Transverse colon (tissue), 4 donors: ENCODE data around the gene RNF26. TPM values are rescaled to one million over a fixed set of nuclear protein-coding genes. Genes with fewer than 3 reads are reported as not detected.

Source experiments
- DNase-seq: peaks from one replicate; pipeline ENCODE4 v3.0.0-alpha.2; 2019
- H3K27ac ChIP-seq, 4 donors: fragments of 200-600 bp; sonication (generic); 2 replicates each; pipeline ENCODE4 v1.5.1; 2016 to 2018; ENCODE audit warnings: inconsistent platforms in 4 of 4
- H3K27me3 ChIP-seq: fragments of 200-600 bp; sonication (generic); 2 replicates; pipeline ENCODE4 v1.5.1; 2017; ENCODE audit warnings: inconsistent platforms
- H3K36me3 ChIP-seq, 4 donors: fragments of 200-600 bp; sonication (generic); 2 replicates each; pipeline ENCODE4 v1.5.1; 2017 to 2019; ENCODE audit warnings: inconsistent platforms in 4 of 4
- H3K4me1 ChIP-seq, 4 donors: fragments of 200-600 bp; sonication (generic); 2 replicates each; pipeline ENCODE4 v1.5.1; 2017 to 2020; ENCODE audit warnings: inconsistent platforms in 4 of 4
- H3K4me3 ChIP-seq, 4 donors: fragments of 200-600 bp; sonication (generic); 1 replicate in 1 of 4; 2 replicates in 3 of 4; pipeline versions ENCODE4 v1.5.1 to v1.6.1; 2017 to 2019; ENCODE audit warnings: inconsistent platforms in 4 of 4
- H3K9me3 ChIP-seq, 2 donors: fragments of 200-600 bp; sonication (generic); 2 replicates each; pipeline ENCODE4 v1.5.1; 2017 to 2019; ENCODE audit warnings: inconsistent platforms in 2 of 2
- CTCF ChIP-seq, 5 experiments: fragments of 200-600 bp in 3 of 5; fragments of 450-650 bp in 2 of 5; sonication (generic) in 3 of 5; IDR thresholded peaks; 1 replicate in 2 of 5; 2 replicates in 3 of 5; pipeline ENCODE4 v1.5.1; 2016 to 2017; ENCODE audit warnings: antibody characterized with exemption in 5 of 5, inconsistent platforms in 3 of 5, mild to moderate bottlenecking in 2 of 5, moderate library complexity in 1 of 5
- EP300 ChIP-seq: sonication (generic); formaldehyde crosslinking; IDR thresholded peaks from one replicate; pipeline ENCODE4 v1.6.1; 2017; ENCODE audit warnings: antibody characterized with exemption, low read depth
- POLR2A ChIP-seq: fragments of 450-650 bp; IDR thresholded peaks from one replicate; pipeline ENCODE4 v1.6.1; 2016; ENCODE audit warnings: antibody characterized with exemption, mild to moderate bottlenecking, moderate library complexity
- POLR2AphosphoS5 ChIP-seq, 3 donors: sonication (generic); formaldehyde crosslinking; IDR thresholded peaks; one replicate each; pipeline ENCODE4 v1.6.1; 2016; ENCODE audit warnings: antibody characterized with exemption in 3 of 3
- WGBS, 2 donors: methylation state at CpG; one replicate each; pipeline ENCODE4 v1.1.5; 2018; ENCODE audit warnings: low coverage in 1 of 2; 5-methylcytosine and 5-hydroxymethylcytosine counted together
- in situ Hi-C, 4 donors: fragments of 200-750 bp; cut with MboI; loops; one replicate each; pipeline versions ENCODE4 v1.15.0 to v1.15.1; 2017; ENCODE audit warnings: low sequenced_read_pairs in 3 of 4, low pct_ligation_motif_present in 1 of 4, low pct_unique_long_range_greater_than_20kb in 1 of 4
- intact Hi-C: fragments of 100-400 bp; cut with DNase I; formaldehyde crosslinking; loops from one replicate; pipeline ENCODE4 v1.15.1; 2023; ENCODE audit warnings: low total_unique reads
- total RNA-seq, 4 donors: library from RNA; depleted of rRNA; stranded (reverse); fragments of >200 nt; gene quantifications; one replicate each; pipeline ENCODE4 v1.1.0, GENCODE V29; 2016

Gene RNF26
- total RNA-seq, 4 donors from 2014 or later: 10.0 to 27.3 (median 13.9) TPM

DNA sequence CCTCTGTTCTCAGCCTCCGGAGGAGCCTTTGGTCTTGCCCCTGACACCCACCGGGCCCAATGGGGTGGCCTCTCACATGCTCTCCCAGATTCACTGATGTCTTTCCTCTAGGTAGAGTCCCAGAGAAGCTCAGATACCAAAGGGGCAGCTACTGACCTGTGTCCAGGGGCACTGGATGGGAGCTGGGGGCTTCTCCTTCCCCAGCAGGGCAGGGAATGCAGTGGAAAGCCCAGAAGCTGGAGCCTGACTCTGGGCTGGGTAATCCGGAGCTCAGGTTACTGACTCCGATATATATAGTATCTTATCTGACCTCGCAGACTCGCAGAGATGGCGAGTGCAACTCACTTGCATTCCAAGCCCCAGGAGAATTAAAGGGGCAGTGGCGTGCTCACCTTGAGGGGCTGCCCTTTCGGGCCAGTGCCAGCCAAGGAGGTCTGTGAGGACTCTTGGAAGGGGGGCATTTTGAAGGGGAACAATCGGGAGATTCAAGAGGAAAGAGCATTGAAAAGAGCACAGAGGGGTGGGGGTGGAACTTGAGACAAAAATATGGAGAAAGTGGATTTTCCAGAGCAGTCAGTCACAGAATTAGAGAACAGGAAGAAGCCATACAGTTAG lies 44.6 kb downstream of the RNF26 start:
- intact Hi-C loops: no loop called here
- DNase-seq: no peak
- no peaks in the 10 kb centered on the region for H3K36me3 ChIP-seq
- in situ Hi-C loops: no loop called here
- peaks cover 5 to 23% (median 15%) of the 10 kb centered on the region in 4 donors for H3K4me1 ChIP-seq
- no peaks in the 10 kb centered on the region for H3K27me3 ChIP-seq
- H3K9me3 ChIP-seq: no peaks in the 10 kb centered on the region
- TF ChIP-seq EP300 (no peak), CTCF (IDR thresholded peaks at IDR 0.05) (no peak), POLR2AphosphoS5 (IDR thresholded peaks at IDR 0.05) (no peak), POLR2A (no peak)
- H3K27ac ChIP-seq: no peak overlapping the region
- WGBS, 2 donors: 79 to 100% methylated on average over 2 to 10 of the region's 10 CpGs
- no peak overlapping the region for H3K4me3 ChIP-seq

GRCh38 chr11:119380160-119380826 lies 46.0 kb downstream of the RNF26 start:
- Histone ChIP-seq H3K27me3 (no peaks in the 10 kb centered on the region), H3K4me3 (no peak overlapping the region), H3K27ac (no peak overlapping the region), H3K9me3 (no peaks in the 10 kb centered on the region), H3K36me3 (no peaks in the 10 kb centered on the region), H3K4me1 (peaks cover 5 to 15% (median 15%) of the 10 kb centered on the region in 4 donors)
- WGBS, 2 donors: 73% methylated on average over 13 of the region's 13 CpGs; no CpG with 5 or more reads in 1 of the 2 donors
- TF ChIP-seq CTCF (IDR thresholded peaks at IDR 0.05) (no peak), EP300 (no peak), POLR2A (no peak), POLR2AphosphoS5 (IDR thresholded peaks at IDR 0.05) (no peak)
- DNase-seq: no peak
- intact Hi-C loops (loop anchor here (1.0 kb wide), 1 partner anchor 24 kb away; no protein-coding TSS in a partner anchor), in situ Hi-C loops (no loop called here)

DNA sequence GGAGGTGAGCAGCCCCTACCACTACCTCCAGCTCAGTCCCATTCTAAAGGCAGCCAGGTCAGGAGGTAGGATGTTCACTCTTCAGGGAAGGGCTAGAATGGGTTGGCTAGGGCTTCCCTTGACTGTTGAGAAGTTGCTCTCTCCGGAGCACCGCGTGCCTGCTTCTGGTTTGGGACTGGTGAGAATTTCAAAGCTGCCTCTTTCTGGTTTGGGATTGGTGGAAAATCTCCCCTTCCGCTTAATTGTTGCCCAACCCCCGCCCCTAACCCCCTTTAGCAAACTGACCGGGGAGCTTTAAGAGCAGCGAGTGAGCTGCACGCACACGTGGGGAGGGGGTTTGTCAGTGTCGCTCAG lies 46.5 kb downstream of the RNF26 start:
- Histone ChIP-seq H3K4me3 (peak overlapping the region in 3 of 4 donors; percentile 21 to 50 (median 32)), H3K4me1 (peaks cover 5 to 15% (median 15%) of the 10 kb centered on the region in 4 donors), H3K9me3 (no peaks in the 10 kb centered on the region), H3K27ac (peak overlapping the region in 1 of 4 donors; percentile 45), H3K36me3 (no peaks in the 10 kb centered on the region), H3K27me3 (no peaks in the 10 kb centered on the region)
- no peak for DNase-seq
- in situ Hi-C loops (no loop called here), intact Hi-C loops (loop anchor here (1.0 kb wide), 1 partner anchor 25 kb away; no protein-coding TSS in a partner anchor)
- WGBS, 2 donors: 19% methylated on average over 10 of the region's 10 CpGs; no CpG with 5 or more reads in 1 of the 2 donors
- TF ChIP-seq POLR2A (no peak), CTCF (IDR thresholded peaks at IDR 0.05) (no peak), EP300 (no peak), POLR2AphosphoS5 (IDR thresholded peaks at IDR 0.05) (no peak)

DNA sequence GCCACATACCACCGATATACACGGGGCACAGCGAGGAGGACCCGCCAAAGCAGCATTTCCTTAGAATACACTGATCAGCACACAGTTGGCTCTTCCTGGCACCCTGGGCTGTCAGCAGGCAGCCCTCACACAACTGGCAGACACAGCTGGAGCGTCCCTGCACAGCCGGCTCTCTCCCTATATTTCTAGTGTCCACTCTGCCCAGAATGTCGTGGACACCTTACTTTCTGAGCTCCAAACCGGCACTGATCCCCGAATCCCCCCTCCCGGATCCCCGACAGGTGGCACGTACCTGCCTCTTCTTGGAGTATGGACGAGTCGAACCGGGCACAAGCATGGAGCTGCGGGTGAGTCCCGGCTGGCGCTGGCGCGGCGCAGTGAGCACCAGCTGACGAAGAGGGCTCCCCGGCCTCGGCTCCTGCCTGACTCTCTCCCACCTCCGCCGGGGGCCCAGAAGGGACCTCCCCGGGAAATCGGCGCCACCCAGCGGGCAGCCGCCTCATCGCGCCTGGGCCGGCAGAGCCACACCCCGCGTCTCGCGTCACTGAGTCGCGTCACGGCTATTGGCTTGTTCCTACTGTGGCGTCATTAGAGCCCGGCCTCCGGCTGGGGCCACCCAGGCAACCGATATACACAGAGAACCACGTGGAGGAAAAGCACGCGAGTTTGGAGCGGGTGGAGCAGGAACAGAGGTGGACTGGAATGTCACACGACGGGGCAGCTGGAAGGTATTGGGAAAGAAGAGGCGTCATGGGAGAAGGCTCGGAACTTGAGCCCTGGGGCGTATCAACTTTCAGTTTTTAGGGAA lies 47.1 kb downstream of the RNF26 start, which contains the start of gene USP2:
TSS of gene USP2 (minus strand) at position 510 of the 808 bp plus-strand sequence. CDS start 8,210 bp downstream, outside the sequence.
- DNase-seq: peak; percentile 97
- peak within 1 kb of the TSS; percentile 1 to 61 (median 40) for H3K27ac ChIP-seq
- peaks cover 5 to 15% (median 11%) of the 10 kb centered on the region in 4 donors for H3K4me1 ChIP-seq
- intact Hi-C loops: no loop called here
- no peaks in the 10 kb centered on the region for H3K36me3 ChIP-seq
- WGBS, 2 donors: 1% methylated on average over 53 of the region's 54 CpGs; no CpG with 5 or more reads in 1 of the 2 donors
- no peak for TF ChIP-seq POLR2A
- TF ChIP-seq POLR2AphosphoS5 (IDR thresholded peaks at IDR 0.05): peak in 2 of 3 donors; percentile 52 to 56
- peak; percentile 18 for TF ChIP-seq EP300
- peak; percentile 84 to 98 (median 90) for TF ChIP-seq CTCF (IDR thresholded peaks at IDR 0.05)
- in situ Hi-C loops: no loop called here
- H3K4me3 ChIP-seq: peak within 1 kb of the TSS; percentile 27 to 50 (median 34)
- H3K27me3 ChIP-seq: no peaks in the 10 kb centered on the region
- H3K9me3 ChIP-seq: no peaks in the 10 kb centered on the region
